Measurements from ENCODE around the gene P3R3URF.

DNA sequence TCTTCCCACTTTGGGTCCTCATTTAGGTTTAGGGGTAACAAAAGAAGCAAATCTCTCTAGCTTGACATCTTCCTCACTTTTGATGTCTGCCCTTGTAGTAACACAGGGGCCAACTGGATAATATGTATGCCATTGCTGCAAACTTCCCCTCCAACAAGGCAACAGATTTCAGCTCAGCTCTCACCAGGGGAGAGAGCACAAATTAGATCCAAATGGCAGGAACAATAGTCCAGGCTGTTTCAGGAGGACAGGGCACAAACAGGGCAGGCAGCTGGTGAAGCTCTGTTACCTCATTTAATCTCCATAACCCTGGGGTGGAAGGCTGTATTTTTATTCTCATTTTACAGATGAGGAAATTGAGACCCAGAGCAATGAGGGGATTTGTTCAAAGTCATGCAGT, 39.6 kb downstream of the P3R3URF start:
- TF ChIP-seq, protein P1, sequence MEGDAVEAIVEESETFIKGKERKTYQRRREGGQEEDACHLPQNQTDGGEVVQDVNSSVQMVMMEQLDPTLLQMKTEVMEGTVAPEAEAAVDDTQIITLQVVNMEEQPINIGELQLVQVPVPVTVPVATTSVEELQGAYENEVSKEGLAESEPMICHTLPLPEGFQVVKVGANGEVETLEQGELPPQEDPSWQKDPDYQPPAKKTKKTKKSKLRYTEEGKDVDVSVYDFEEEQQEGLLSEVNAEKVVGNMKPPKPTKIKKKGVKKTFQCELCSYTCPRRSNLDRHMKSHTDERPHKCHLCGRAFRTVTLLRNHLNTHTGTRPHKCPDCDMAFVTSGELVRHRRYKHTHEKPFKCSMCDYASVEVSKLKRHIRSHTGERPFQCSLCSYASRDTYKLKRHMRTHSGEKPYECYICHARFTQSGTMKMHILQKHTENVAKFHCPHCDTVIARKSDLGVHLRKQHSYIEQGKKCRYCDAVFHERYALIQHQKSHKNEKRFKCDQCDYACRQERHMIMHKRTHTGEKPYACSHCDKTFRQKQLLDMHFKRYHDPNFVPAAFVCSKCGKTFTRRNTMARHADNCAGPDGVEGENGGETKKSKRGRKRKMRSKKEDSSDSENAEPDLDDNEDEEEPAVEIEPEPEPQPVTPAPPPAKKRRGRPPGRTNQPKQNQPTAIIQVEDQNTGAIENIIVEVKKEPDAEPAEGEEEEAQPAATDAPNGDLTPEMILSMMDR (IDR thresholded peaks at IDR 0.05): no peak
- TF ChIP-seq POLR2AphosphoS5 (IDR thresholded peaks at IDR 0.05) (no peak), POLR2A (IDR thresholded peaks at IDR 0.05) (no peak)

Measured in prostate gland (tissue), 2 donors.